HT1080 (cell line): ENCODE results near the gene EHBP1. TPM values are rescaled to one million over a fixed set of nuclear protein-coding genes. Genes with fewer than 3 reads are reported as not detected.
"Not testable (repeated sequence)": the region's sequence is repeated elsewhere in the genome, so short reads cannot be mapped to it uniquely, and the experiment has no call there.

Experiments
- DNase-seq: peaks from one replicate; pipeline ENCODE4 v3.0.0-alpha.2; 2015; ENCODE audit warnings: low read depth
- small RNA-seq: library from RNA; depleted of rRNA; stranded (forward); fragments of <200 nt; gene quantifications from one replicate; pipeline ENCODE3, GENCODE V24; 2014
- total RNA-seq: library from RNA; depleted of rRNA; stranded (reverse); fragments of >200 nt; shearing (Covaris generic); gene quantifications from 2 replicates; pipeline ENCODE4 v1.2.3, GENCODE V29; 2014; rRNA removed

The EHBP1 gene
- total RNA-seq, 1 experiment from 2014 or later = 26.3 TPM

DNA sequence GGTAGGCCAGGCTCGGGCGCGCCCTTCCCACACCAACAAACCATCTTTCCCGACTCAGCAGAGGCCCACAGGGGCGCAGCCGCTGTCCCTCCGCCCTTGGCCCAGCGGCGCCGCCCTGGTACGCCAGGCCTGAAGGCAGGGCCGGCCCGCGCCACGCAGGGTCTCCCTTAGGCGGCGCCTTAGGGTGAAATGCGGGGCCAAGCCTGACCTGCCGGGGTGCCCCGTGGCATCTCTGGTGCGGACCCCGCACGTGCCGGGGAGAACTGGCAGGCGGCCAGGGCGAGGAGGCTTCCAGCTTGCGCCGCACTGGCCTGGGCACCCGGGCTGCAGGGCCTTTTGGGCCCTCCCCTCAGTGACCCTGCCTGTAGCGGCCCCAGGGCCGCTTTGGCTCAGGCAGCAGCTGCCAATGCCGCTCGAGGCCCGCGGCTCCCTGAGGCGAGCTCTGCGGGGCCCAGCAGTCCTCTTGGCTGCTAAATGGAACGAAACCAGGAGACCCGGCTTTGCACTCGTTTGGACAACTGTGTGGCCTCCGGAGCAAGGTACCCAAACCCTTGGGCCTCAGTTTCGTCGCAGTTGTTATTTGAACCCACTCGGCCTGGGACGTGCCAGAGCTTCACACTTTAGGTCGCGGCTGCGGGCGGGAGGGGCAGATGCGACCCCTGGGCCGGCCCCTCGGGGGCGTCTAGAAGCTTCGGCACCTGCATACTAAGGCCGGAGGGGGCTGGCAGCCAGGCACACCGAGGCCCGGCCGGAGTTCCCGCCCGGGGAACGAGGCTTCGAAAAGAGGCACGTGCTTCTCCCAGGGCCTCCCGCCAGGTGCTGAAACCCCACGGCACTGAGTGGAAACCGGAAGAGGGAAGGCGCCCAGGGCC lies 353.6 kb downstream of the EHBP1 start:
- no peak for DNase-seq

DNA sequence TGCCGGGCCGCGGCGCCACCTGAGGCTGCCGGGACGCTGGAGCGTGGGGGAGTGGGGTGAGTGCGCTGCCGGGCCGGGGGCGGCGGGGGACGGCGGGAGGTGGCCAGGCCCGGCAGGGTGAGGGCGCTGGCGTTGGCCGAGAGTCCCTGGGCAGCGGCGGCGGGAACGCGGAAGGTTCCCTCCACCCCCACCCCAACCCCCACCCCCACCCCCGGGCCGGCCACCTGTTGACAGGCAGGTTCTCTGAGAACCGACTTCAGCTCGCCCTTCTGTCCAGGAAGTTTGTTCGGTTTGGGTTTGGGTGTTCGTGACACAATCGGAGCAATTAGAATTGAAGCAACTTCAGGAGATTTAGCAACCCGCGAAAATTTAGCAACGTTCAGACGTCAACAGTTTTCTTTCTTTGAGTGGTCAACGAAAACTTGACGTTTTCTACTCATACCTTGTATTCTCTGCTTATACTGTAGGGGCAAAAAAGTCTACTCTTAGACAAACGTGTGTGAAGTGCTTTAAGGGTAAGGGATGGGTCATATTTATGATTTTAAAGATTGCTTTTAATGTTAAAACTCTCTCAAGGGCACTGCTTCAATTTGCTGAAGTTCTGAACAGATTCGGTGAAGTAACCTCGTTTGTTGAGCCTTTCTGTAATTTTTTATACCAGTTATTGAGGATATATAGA lies 354.4 kb downstream of the EHBP1 start:
- no peak for DNase-seq

DNA sequence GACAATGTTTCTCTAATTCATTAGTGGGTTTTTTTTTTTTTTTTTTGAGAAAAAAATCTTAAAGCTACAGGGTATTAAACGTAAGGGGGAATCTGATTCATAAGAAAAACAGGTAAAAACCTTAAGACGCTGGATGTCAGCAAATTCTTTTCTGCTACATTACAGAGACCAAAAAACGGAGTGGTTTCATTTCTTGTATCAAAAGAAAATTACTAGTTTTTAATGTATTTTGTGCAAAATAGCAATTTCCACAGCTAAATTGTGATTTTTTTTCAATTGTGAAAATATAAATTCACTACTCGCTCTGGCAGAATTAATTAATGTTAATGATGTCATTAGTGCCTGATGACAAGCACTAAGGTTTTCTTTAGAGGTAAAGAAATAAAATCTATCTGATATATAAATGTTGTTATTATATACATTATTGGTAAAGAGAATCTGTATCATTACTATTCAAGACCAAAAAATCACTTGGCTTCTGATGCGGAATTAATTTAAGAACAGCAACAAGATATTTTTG lies 355.0 kb downstream of the EHBP1 start:
- DNase-seq = no peak

DNA sequence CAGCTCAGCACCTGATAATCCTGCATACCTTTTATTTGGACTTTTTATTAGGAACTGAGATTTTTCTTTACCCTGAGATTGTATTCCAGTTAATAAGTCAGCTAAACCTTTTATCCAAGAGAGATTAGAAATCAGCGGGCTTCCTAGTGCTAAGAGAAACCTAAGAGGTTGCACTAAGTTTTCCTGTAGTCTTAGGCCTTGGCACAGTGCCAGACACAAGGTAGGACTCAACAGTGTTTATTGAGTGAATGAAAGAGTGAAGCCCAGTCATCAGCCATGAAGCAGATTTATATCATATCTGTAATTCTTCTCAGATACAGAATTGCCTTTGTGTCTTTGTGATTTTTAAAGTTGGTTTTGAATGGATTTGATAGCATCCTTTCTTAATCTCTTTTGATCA lies 358.7 kb downstream of the EHBP1 start:
- no peak for DNase-seq

DNA sequence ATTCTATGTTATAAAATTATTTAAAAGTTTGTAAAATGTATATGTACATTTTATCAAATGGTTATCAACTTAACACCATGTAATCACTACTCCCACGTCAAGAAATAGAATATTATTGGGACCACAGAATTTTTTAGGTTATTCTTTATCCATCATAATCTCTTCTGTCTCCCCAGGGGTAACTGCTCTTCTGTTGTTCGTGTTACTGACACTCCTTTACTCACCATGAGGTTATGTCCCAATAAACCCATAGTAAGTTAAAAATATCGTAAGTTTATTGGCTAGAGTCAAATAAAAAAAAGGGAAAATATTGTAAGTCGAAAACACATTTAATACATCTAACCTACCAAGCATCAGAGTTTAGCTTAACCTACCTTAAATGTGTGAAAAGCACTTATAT lies 359.1 kb downstream of the EHBP1 start:
- no peak for DNase-seq

DNA sequence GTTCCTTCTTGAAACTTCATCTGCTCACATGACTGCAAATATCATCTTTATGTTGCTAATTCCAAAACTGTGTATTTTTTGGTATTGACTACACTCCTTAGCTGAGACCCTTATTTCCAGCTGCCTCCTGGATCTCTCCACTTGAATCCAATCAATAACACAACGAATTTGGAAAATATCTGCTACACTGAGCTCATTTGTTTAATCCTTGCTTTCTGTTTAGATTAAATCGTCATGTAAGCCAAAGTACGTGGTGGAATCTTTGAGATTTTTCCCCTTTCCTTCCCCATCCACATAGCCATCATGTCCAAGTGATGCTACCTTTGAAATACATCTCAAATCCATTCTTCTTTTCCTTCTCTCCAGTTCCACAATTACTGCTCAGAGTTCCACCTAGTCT lies 360.8 kb downstream of the EHBP1 start:
- no peak for DNase-seq

DNA sequence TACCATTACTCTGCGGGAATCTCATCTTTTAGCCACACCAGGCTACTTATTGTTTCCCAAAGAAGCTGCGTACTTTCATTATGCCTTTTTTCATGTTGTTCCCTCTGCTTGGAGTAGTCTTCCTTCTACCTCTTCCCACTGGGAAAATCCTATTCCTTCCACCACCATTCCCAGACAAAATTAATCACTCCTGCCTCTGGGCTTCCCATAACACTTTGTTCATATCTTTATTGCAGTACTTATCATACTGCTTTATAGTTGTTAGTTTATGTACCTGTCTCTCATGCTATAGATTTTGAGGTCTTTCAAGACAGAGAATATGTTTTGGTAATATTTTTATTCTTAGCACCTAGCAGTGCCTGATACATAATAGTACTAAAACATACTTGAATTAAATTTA lies 361.3 kb downstream of the EHBP1 start:
- no peak for DNase-seq

DNA sequence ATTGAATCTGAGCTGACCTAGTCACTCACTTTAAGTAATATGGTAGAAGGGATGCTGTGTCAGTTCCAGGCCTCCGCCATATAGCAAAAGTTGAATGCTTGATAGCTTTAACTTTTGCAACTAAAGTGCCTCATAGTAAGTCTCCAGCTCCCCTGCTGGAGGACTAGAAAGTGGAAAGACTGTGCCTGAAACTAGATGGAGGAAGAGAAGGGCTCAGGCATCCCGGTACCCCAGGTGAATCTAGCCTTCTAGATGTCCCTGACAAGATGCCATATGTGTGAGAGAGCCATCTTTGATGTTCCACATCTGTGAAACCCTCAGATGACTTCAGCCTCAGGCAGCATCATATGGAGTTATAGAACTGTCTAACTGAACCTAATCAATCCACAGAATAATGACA lies 366.2 kb downstream of the EHBP1 start:
- no peak for DNase-seq

DNA sequence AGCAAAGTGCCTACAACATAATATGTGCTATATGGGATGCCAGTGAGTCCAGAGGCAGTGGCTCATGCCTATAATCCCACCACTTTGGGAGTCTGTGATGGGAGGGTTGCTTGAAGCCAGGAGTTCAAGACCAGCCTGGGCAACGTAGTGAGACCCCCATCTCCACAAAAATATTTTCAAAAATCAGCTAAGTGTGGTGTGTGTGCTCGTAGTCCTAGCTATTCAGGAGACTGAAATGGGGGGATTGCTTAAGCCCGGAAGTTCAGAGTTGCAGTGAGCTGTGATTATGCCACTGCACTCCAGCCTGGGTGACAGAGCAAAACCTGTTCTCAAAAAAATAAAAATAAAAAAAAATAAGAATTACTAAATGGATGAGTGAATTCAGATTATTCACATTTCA lies 368.5 kb downstream of the EHBP1 start:
- DNase-seq = no peak

DNA sequence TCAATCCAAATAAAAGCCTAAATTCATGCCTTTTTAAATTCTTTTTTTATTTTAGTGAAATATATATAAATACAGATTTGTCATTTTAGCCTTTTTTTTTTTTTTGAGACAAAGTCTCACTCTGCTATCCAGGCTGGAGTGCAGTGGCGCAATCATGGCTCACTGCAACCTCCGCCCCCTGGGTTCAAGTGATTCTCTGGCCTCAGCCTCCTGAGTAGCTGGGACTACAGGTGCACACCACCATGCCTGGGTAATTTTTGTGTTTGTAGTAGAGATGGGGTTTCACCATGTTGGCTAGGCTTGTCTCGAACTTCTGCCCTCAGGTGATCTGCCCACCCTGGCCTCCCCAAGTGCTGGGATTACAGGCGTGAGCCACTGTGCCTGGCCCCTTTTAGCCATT lies 368.9 kb downstream of the EHBP1 start:
- not testable (repeated sequence) for DNase-seq

DNA sequence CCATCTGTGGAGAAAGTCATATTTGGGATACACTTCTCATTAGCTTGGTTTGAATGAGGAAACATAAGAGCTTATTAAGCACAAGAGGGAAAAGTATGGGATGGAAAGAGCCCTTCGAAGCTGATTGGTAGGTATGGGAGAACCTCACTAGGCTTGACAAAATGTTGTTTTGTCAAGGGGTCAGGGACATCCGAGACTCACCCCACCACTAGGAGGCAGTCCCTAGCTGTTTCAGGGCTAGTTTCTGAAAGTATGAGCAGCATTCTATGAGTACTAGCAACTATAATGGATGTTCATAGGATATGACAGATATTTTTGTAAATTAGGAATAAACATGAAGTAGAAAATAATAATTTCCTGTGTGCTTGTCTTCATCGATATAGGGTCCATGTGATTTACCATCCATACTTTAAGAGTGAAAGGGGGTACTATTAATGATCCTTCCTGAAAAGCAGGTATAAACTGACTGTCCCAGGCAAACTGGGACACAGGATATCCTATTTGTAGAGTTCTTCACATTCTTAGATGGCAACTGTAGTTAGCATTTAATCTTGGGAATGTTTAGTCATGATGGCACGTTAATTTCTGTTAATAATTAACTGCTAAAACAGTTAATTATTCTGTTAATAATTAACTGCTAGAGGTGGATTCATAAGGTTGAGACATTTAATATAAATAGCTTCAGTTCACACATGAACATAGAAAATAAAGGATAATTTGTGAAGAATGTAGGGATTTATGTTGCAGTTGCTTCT lies 373.5 kb downstream of the EHBP1 start:
- peak; percentile 31 for DNase-seq

DNA sequence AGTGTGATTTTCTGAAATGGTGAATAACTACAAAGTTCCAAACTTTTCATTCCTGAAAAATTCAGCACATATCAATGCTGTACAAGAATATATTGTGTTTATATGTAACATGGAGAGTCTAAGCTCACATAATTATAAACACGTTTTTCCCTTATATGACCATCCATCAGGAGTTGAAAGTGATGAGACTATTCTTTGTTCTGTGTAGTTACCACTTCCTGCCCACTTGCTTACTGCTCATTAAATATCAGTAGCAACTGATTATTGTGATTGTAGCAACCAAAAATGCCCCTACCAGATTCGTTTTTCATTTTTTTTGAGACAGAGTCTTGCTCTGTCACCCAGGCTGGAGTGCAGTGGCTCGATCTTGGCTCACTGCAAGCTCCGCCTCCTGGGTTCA lies 375.9 kb downstream of the EHBP1 start:
- peak; percentile 17 for DNase-seq

DNA sequence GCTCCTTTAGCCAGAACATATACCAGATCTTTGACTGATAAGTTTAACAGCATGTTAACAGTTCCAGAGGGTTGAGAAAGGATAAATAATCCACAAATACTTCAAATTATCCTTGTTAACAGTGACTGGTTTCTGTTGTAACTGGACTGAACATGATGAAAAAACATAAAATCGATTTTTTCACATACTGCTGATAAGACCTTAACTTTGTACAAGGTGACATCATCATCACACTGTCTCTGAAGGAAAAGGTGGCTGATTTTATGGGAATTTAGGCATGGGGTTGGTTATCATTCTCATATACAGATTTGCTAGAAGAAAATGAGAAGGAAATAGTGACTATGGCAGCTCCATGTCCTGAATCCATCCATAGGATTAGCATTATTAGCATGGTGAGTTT lies 381.2 kb downstream of the EHBP1 start:
- DNase-seq = no peak

DNA sequence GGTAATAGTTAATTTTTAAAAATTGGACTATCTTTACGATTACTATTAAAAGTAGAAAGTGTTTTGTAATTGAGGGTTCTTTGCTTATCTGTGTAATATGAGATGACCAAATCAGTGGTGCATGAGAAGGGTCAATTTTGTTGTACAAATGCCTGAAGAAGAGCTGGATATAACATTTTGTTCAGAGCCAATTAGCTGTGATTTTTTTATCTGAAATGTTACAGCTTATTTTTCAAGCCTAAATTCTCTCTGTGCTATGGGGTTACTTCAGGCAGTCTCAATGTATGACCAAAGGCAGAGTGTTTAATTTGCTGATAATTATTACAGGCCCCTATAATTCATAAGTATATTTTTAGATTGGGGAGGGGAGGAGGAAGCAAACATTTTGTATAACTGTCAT lies 386.9 kb downstream of the EHBP1 start:
- DNase-seq = no peak

DNA sequence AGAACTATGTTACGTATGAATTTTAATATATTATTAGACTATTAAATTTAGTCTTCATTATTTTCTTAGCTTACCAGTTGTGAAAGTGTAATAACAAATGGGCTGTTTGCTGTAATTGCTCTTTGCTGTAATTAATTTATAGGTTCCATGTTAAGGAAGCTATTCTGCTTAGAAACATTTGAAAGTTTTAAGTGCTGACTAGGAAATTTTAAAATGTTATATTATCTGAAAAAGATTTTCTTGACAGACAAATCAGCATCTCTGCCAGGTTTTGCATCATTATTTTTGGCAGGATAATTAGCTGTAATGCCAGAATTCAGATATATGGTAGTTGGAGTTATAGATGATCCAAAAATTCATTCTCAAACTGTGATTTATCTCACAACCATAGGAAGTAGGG lies 387.3 kb downstream of the EHBP1 start:
- no peak for DNase-seq

DNA sequence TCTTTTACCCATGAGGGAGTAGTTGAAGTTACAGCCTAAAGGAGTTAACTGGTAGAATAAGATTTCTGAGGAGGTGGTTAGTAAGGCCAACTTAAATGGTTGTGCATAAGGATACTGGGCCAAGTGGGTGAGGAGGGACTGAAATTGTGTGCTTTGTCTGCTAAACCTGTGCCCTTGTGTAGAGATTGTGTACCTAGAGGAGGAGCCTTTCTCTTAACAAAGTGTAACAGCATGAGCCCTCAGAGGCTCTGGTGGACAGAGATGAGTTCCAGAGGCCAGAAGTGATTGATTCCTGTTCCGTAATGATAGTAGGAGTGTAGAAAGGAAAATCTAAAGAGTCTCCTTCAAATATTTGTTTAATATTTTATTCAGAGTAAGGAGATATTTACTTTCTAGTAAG lies 388.0 kb downstream of the EHBP1 start:
- no peak for DNase-seq

Small RNAs within 50 kb of the gene (small RNA-seq; reads per million reads assigned to genes)
- gene RF00019 = not detected

Other genes starting within 250 kb of the EHBP1 start
- 3.9 and 4.1 TPM in 2 replicates for gene TMEM17, start 199.5 kb upstream of the EHBP1 start, total RNA-seq